Spleen (tissue), 7 donors: Measurements from ENCODE around the gene NUP210L.
"Not testable (repeated sequence)": the region's sequence is repeated elsewhere in the genome, so short reads cannot be mapped to it uniquely, and the experiment has no call there.

ENCODE experiments used
- CTCF ChIP-seq, 11 experiments: fragments of 200-600 bp in 7 of 11; fragments of 450-650 bp in 4 of 11; sonication (generic) in 4 of 11; IDR thresholded peaks in 8 of 11; conservative IDR thresholded peaks in 3 of 11; 1 replicate in 7 of 11; 2 replicates in 4 of 11; pipeline versions ENCODE4 v1.4.0 to v1.8.0; 2016 to 2021; ENCODE audit warnings: antibody characterized with exemption in 11 of 11, inconsistent platforms in 4 of 11, mild to moderate bottlenecking in 1 of 11
- POLR2A ChIP-seq, 3 donors: fragments of 450-650 bp; IDR thresholded peaks; one replicate each; pipeline ENCODE4 v1.5.1; 2017; ENCODE audit warnings: antibody characterized with exemption in 3 of 3, mild to moderate bottlenecking in 1 of 3
- donor health status: DM: no; HTN: no; CAD: no; lungs with moderate emphysema.
- donor health status: DM: no; HTN: no; CAD: no.
- donor health status: DM: no; HTN: no; CAD: no.

- not testable (repeated sequence) for TF ChIP-seq CTCF (IDR thresholded peaks at IDR 0.05 in 8 of 11, conservative IDR thresholded peaks at IDR 0.05 in 3 of 11); POLR2A (IDR thresholded peaks at IDR 0.05)
Measured at GRCh38 chr1:153979091-153979490, 175.8 kb downstream of the NUP210L start.
